NCI-H2227 (cell line): ENCODE measurements around the gene ALKBH8.
"Not testable (repeated sequence)": the region's sequence is repeated elsewhere in the genome, so short reads cannot be mapped to it uniquely, and the experiment has no call there.

ENCODE experiments used
- DNase-seq: peaks from one replicate; lab custom pipeline; 2025; ENCODE audit not compliant: unreplicated experiment; lab: John Stamatoyannopoulos, UW

ALKBH8 gene

DNA sequence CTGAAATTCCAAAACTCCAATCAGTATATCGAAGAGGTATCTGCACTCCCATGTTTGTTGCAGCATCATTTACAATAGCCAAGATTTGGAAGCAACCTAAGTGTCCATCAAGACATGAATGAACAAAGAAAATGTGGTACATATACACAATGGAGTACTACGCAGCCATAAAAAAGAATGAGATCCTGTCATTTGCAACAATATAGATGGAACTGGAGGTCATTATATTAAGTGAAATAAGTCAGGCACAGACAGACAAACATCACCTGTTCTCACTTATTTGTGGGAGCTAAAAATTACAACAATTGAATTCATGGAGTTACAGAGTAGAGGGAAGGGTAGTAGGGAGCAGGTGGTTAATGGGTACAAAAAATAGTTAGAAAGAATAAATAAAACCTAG is 13.6 kb upstream of the ALKBH8 start:
- DNase-seq: not testable (repeated sequence)

- no peak for DNase-seq
These were observed 11.8 kb upstream of the ALKBH8 start for GRCh38 chr11:107577346-107577711.

DNA sequence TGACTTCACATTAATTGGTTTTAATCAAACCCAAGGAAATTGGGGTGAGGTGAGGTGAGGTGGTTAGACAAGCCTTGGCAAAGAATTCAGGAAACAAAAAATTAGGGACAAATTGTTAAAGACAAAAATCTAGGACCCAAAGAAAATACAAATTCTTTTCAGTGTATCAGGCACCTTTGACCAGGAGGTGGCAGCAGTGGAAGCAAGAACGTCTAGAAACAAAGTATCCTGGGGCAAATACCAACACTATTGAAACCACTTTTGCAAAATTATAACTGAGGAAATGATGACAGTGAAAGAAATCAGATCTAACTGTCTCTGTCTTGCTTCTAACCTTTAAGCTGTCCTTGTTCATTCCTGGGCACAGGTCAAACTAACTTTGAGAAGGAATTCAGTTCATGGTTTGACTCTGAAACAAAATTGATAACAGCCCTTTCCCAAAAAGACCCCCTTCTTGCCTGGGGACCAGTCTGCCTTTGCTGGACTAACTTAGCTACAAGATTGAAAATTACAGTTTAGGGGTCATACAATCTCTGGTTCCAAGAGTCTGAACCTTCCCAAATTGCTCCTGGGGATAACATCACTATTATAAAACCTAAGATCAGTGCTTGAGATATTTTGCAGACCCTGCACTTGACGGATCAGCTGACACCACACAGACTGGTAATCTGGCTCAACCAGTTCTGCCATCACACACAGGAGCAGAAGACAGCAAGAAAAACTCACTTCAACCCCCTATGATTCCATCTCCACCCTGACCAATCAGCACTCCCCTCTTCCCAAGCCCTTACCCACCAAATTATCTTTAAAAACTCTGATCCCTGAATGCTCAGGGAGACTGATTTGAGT is 11.2 kb upstream of the ALKBH8 start:
- peak; percentile 27 for DNase-seq

DNA sequence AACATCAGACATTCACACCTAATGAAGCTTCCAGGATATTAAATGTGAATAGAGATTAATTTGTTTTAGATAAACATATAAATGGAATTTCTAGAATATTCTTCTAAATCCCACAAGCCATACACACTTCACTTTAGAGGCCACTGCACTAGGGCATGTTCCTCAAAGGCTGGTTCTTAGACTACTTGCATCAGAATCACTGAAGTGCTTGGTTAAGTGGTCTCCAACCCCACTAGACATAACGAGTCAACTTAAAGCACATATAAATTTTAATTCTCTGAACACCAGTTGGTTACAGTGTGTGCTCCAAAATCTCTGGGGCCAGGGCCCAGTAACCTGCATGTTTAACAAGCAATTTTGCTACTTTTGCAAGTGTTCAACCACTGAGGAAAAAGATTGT is 7.9 kb upstream of the ALKBH8 start:
- DNase-seq: no peak

GRCh38 chr11:107570015-107570414 is 4.5 kb upstream of the ALKBH8 start:
- DNase-seq: no peak

GRCh38 chr11:107567739-107568335 is 2.3 kb upstream of the ALKBH8 start:
- no peak for DNase-seq

GRCh38 chr11:107566569-107566968 is 1.0 kb upstream of the ALKBH8 start:
- DNase-seq: no peak

- DNase-seq: not testable (repeated sequence)
These were observed 493 bp upstream of the ALKBH8 start for GRCh38 chr11:107565955-107566501.

DNA sequence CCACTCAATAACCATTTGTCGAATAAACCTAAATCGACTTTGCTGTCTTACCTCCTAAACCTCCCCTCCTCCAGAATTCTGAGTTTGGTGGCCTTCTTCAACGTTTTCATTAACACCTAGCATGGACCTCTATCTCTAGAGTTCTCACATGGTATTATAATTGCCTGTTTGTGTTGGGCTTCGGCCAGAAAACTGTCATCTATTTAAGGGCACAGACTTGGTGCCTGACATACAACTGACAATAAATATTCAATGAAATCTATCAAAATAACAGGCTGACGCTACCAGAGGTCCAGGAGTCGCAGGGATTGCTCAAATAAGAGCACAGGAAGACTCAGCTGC is 687 bp downstream of the ALKBH8 start:
- no peak for DNase-seq

DNA sequence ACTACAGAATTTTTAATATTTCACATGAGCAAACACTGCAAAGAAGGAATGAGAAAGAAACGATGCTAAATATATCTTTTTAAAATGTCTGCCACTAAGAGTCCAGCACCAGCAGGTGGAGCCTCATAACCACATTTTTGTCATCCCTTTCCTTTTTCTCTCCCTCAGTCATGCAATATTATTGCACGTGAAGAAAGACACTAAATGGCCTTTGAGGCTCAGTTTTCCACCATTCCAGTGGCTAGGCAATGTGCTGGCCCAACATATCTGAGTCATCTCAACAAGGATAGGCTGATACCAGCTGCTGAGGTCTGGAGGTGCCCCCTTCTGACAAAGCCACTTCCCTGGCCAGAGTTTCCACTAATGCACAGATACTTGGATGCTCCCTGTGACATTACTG is 1.8 kb downstream of the ALKBH8 start:
- peak; percentile 39 for DNase-seq

GRCh38 chr11:107562647-107563208 is 2.8 kb downstream of the ALKBH8 start:
- DNase-seq: no peak

DNA sequence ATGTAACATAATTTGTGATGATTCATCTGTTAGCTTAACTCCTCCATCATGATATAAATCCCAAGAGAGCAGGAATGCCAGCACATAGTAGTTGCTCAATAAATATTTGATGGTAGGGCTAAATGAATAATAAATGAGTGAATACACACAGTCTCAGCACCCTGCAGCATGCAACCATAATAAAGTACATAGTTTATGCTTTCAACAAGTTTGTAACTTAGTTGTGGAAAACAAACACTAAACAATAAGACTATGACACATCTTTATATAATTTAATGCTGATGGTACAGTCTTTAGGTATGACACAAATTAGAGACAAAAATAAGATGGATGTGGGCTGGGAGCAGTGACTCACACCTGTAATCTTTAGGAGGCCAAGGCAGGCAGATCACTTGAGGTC is 3.8 kb downstream of the ALKBH8 start:
- DNase-seq: no peak

DNA sequence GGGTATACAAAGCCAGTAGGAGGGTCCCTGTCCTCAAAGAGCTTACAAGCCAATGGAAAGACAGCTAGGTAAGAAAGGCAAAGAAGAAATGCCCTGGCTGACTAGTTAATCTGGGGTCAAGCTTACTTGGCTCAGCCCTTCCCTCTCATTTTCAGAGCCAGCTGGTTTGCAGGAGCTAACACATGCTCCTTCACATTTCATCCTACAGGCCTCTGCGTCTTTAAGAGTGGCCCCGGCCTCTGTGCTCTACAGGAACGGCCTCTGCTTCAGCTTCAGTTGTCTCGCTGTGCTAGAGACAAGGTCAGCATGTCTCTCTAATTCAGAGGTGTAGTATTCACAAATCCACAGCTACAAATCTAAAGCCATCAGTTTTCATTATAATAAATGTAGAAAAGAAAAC is 15.2 kb downstream of the ALKBH8 start:
- DNase-seq: no peak

DNA sequence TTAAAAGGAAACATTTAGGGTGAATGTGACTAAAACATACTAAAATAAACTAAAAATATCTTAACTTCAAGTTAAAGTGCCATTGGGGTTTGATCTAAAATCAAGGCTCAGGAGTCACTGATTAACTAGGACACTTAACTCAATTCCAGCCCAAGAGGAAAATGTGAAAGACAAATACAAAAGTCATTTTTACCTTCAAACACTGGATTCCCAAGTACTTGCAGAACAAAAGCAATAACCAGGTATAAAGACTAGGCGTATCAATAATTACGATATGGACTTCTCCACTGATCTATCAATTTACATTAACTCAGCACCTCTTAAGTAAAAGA is 15.6 kb downstream of the ALKBH8 start:
- no peak for DNase-seq

DNA sequence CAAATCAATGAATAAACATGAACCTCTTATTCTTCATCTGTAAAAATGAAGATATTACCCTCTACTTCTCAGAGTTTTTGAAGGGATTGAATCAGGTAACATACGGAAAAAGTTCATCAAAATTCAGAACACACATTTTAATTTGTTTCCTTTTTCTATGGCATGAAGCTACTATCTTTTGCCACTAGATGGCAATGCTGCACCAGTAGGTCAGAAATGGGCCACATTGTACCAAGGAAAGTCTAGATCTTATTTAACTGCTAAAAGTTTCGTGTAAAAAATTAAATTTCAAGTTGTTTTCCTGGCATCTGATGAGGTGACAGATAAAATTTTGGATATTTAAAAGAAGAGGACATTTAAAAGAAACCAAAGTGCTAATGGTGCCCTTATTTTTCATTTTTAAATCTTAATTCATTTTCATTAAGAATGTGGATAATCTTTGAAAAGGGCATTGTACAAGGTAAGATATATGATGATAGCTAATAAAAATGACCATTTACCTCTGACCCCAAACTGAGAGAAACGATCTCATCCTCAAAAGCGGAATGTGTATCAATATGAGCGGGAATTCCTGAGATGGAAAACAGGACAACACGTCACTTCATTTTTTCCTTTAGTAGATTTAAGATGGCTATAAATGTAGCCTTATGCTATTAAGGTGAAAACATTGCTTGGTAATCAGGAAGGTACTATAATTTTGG is 16.1 kb downstream of the ALKBH8 start:
- DNase-seq: peak; percentile 26

DNA sequence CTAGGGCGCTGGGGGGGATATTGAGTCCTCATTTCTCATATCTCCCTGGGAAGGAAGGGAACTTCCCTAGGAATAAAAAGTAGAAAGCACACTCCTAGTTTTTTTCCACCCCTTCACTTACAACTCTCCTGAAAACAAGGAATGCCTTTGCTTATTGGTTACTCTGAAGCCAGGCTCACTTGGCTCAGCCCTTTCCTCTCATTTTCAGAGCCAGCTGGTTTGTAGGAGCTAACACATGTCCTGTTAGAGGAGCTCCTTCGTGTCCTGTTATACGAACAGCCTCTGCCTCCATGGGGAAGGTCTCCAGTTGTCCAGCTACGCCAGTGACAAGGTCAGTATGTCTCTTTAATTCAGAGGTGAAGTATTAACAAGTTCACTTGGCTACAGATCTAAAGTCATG is 17.6 kb downstream of the ALKBH8 start:
- DNase-seq: no peak

- DNase-seq: no peak
These were observed 20.4 kb downstream of the ALKBH8 start for GRCh38 chr11:107545101-107545514.

DNA sequence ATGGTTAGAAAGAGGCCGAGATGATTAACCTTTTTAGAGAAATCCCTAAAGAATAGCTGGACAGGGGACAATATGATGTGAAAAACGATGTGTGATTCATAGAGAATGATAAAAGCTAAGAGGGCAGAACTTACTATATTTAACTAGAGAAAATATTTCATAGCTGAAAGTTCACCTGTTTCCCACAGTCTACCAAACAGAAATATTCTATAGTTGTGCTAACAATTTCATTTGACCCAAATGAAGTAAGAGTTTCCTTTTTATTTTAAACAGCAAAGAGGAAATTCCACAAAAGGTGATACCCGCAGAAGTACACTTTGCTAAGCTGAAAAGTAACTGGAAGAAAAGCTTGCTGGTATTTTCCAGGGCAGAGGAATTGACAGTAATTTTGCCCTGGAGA is 26.7 kb downstream of the ALKBH8 start:
- no peak for DNase-seq

- DNase-seq: no peak
These were observed 27.3 kb downstream of the ALKBH8 start for GRCh38 chr11:107538239-107538638.

DNA sequence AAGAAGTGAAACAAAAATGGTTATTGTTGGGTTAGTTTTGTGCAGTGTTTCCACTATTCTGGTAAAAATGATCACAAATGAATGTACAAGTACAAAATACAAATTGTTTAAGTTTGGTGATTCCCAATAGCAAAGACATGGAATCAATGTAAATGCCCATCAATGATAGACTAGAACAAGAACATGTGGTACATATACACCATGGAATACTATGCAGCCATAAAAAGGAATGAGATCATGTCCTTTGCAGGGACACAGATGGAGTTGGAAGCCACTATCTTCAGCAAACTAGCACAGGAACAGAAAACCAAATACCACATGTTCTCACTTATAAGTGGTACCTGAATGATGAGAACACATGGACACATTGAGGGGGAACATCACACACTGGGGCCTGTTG is 28.4 kb downstream of the ALKBH8 start:
- DNase-seq: not testable (repeated sequence)

DNA sequence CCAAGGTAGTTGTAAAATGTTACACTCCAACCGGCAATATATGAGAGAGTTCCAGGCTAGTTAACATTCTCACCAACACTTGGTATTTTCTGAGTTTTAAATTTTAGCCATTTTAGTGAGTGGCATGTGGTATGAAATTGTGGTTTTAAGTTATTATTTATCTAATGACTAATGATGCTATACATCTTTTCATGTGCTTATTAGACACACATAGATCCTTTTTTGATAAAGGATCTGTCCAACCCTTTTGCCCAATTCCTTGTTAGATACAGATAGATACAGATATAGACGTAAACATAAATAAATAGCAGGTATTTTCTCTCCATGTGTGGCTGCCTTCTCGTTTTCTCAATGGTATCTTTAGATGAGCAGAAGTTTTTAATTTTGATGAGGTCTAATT is 39.3 kb downstream of the ALKBH8 start:
- no peak for DNase-seq

- DNase-seq: no peak
These were observed 56.7 kb downstream of the ALKBH8 start for GRCh38 chr11:107508858-107509244.
